Measurements from ENCODE around the gene NOVA2.
A peak's percentile ranks its signal among the peaks of the same experiment; 100 is the strongest.
"Not testable (repeated sequence)": the region's sequence is repeated elsewhere in the genome, so short reads cannot be mapped to it uniquely, and the experiment has no call there.

NOVA2 gene

GRCh38 chr19:45919678-45920077, 54.0 kb downstream of the NOVA2 start:
- DNase-seq: no peak

GRCh38 chr19:45918721-45919120, 54.9 kb downstream of the NOVA2 start:
- DNase-seq: no peak

GRCh38 chr19:45917421-45918091, 56.1 kb downstream of the NOVA2 start:
- no peak for DNase-seq

- DNase-seq: no peak
Measured at GRCh38 chr19:45913874-45914830, 59.5 kb downstream of the NOVA2 start, which contains the start of gene NANOS2. NANOS2 (minus strand) TSS chr19:45914778; CDS start chr19:45914693, 85 bp downstream.

DNA sequence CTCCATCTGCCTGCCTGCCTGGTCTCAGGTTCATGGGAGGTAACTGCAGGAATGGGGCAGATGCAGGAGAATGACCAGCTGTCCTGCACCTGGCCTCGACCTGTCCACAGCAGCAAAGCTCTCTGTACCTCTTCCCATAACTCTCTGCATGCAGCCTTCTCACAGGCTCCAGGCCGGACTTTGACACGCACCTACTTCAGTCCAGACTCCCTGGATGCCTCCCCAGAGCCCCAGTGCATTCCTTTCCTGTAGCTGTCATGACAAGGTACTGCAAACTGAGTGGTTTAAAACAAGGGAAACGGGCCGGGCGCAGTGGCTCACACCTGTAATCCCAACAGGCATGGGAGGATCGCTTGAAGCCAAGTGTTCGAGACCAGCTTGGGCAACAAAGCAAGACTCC, 62.4 kb downstream of the NOVA2 start:
- DNase-seq: no peak

- DNase-seq: no peak
Measured at GRCh38 chr19:45908956-45909355, 64.7 kb downstream of the NOVA2 start.

GRCh38 chr19:45906221-45906620, 67.4 kb downstream of the NOVA2 start:
- no peak for DNase-seq

GRCh38 chr19:45905011-45905410, 68.7 kb downstream of the NOVA2 start:
- DNase-seq: no peak

- peak; percentile 94 for DNase-seq
Measured at GRCh38 chr19:45902651-45903625, 70.7 kb downstream of the NOVA2 start.

DNA sequence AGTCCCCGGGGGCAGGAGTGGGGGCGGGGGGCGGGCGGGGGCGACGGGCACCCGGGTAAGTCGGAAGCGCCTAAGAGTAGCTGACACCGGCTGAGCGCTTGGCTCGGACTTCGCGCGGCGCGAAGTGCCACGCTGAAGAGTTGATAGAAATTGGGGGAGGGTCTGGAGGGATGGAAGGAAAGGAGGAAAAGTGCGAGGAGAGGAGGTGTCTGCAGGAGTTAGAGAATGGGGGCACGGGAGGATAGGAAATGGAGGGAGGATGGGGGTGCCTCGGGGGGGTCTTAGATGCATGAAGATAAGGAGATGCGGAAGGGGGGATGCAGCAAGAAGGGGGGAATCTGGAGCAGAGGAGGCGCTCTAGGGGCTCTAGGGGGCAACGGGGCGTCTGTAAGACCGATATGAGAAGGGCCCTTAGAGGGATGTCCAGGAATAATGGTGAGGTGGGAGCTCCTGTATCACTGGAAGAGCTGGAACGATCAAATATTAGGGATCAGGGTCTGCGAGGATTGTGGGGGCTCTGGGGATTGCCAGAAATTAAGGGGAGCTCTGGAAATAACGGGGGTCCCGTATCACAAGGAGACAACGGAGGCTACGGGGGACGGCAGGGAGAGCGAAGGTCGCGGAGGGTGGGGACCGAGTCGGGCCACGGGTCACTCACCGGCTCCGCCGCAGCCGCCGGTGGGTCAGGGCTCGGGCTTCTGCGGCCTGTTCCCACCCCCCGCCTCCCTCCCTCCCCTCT, 71.6 kb downstream of the NOVA2 start, which contains the start of gene MYPOP:
Gene MYPOP, minus strand, starts transcription at position 702 of the 739 bp plus-strand sequence. CDS start 840 bp downstream, outside the sequence.
- no peak for DNase-seq

DNA sequence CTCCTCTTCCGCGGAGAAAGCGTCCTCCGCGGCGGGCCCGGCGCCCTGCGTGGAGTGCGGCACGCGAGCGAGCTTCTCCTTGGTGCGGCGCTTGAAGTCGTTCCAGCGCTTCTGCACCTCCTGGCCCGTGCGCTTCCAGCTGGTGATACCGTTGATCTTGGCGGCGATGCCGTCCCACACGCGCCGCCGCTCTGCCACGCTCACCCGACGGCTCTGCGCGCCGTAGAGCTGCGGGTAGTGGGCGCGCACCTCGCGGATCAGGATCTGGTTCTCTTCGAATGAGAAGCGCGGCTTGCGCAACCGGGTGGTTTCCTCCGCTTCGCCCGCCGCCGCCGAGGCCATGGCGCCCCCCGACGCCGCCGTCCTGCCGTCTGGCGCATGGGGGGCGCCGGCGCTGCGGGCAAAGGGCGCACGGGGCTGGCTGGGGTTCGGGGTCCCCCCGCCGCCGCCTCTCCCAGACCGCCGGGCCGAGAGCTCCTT, 72.2 kb downstream of the NOVA2 start:
- no peak for DNase-seq

- no peak for DNase-seq
Measured at GRCh38 chr19:45900738-45901431, 72.8 kb downstream of the NOVA2 start.

DNA sequence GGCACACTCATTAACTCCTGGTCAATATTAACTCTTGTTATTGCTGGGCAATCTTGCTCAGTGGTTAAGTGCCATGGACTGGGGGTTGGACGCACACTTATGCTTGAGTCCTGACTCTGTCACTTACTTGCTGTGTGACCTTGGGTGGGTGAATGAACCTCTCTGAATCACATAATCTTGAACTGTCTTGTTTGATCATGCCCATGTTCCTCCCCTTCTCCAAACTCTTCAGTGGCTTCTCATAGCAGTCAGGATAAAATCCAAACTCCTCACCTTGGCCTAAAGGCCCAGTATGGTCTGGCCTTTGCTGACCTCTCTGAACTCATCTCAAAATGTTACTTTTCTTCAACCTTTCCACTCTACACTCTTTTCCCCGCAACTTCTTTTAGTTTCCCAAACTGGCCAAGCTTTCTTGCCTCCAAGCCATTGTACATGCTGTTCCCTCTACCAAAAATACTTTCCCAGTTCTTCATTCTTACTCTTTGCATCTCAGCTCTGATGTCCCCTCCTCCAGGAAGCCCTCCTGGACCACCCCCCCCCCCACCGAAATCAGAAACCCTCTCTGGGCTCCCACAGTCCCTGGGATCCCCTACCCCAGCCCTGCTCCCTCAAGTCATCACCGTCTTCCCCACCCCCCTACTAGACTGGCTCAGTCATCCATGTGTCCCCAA, 73.6 kb downstream of the NOVA2 start:
- no peak for DNase-seq

DNA sequence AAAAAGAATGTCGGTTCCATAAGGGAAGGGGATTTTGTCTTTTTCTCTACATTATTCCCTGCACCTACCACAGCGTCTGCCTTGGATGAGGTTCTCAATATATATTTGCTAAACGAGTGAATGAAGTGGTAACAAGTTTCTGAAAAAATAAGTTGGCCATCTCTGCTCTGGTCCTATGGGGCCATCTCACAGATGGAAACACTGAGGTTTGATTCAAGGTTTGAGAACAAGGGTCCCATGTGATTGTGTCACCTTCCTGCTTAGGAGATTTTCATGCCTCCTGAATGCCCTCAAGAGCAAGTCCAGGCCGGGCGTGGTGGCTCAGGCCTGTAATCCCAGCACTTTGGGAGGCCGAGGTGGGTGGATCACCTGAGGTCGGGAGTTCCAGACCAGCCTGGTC, 74.4 kb downstream of the NOVA2 start:
- DNase-seq: no peak

GRCh38 chr19:45897261-45897812, 76.3 kb downstream of the NOVA2 start:
- DNase-seq: no peak

- DNase-seq: not testable (repeated sequence)
Measured at GRCh38 chr19:45895983-45896599, 77.6 kb downstream of the NOVA2 start.

GRCh38 chr19:45895519-45895972, 78.1 kb downstream of the NOVA2 start:
- no peak for DNase-seq

DNA sequence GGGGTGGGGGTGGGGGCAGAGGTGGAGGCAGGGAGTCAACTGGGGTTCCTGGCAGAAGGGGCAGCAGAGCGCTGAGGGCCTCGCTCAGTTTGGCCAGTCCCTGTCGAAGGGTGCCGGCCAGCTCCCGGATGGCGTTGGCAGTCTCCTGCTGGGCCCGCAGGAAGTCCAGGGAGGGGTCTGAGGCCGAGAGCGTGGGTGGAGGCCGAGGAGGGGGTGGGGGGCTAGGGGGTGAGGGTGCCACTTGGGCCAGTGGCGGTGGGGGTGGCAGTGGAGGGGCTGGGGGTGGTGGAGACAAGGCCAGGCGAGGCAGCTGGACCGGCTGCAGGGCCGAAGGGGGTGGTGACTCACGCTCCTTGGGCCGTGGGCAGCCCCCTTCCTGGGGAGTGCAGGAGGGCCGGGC, 82.8 kb downstream of the NOVA2 start:
- DNase-seq: no peak

GRCh38 chr19:45889210-45889885, 84.3 kb downstream of the NOVA2 start:
- no peak for DNase-seq

Measured in NCI-H510A (cell line).